ENCODE data around the gene DDHD1. TPM values are rescaled to one million over a fixed set of nuclear protein-coding genes. Genes with fewer than 3 reads are reported as not detected.

DDHD1 gene
- polyA plus RNA-seq, 4 donors, result 0.54 to 9.4 (median 1.6) TPM

- FAIRE-seq (no peak), DNase-seq (no peak)
- no peak overlapping the region for H3K27ac ChIP-seq (ENCODE audit: low read depth in 1 of 3, low read length in 2 of 3)
- 91 to 96% (median 94%) methylated on average over 2 of the region's 2 CpGs for WGBS, 3 donors
- H3K9me3 ChIP-seq (ENCODE audit: control insufficient read depth in 2 of 2, insufficient read depth in 1 of 2, low read depth in 1 of 2, low read length in 1 of 2), result no peaks in the 10 kb centered on the region
- peaks cover 0 to 3% (median 1%) of the 10 kb centered on the region in 3 donors for H3K36me3 ChIP-seq (ENCODE audit: control insufficient read depth in 3 of 3, insufficient read depth in 2 of 3, low read depth in 1 of 3, low read length in 3 of 3)
- no peaks in the 10 kb centered on the region for H3K4me1 ChIP-seq (ENCODE audit: control insufficient read depth in 3 of 3, insufficient read depth in 2 of 3, low read depth in 1 of 3, low read length in 2 of 3)
- no peaks in the 10 kb centered on the region for H3K27me3 ChIP-seq (ENCODE audit: control insufficient read depth in 3 of 3, insufficient read depth in 3 of 3, low read length in 3 of 3)
- H3K4me3 ChIP-seq (ENCODE audit: low read depth in 1 of 3, low read length in 3 of 3), result no peak overlapping the region
These were observed 112.1 kb downstream of the DDHD1 start for GRCh38 chr14:53041067-53041466.

GRCh38 chr14:53038629-53039028 lies 114.5 kb downstream of the DDHD1 start:
- WGBS, 3 donors, result 86 to 94% (median 92%) methylated on average over 3 of the region's 3 CpGs
- no peaks in the 10 kb centered on the region for H3K9me3 ChIP-seq (ENCODE audit: control insufficient read depth in 2 of 2, insufficient read depth in 1 of 2, low read depth in 1 of 2, low read length in 1 of 2)
- no peaks in the 10 kb centered on the region for H3K27me3 ChIP-seq (ENCODE audit: control insufficient read depth in 3 of 3, insufficient read depth in 3 of 3, low read length in 3 of 3)
- no peak for DNase-seq
- H3K4me3 ChIP-seq (ENCODE audit: low read depth in 1 of 3, low read length in 3 of 3), result no peak overlapping the region
- H3K27ac ChIP-seq (ENCODE audit: low read depth in 1 of 3, low read length in 2 of 3), result no peak overlapping the region
- peaks cover 0 to 3% (median 1%) of the 10 kb centered on the region in 3 donors for H3K36me3 ChIP-seq (ENCODE audit: control insufficient read depth in 3 of 3, insufficient read depth in 2 of 3, low read depth in 1 of 3, low read length in 3 of 3)
- FAIRE-seq, result no peak
- no peaks in the 10 kb centered on the region for H3K4me1 ChIP-seq (ENCODE audit: control insufficient read depth in 3 of 3, insufficient read depth in 2 of 3, low read depth in 1 of 3, low read length in 2 of 3)

GRCh38 chr14:53037016-53037415 lies 116.1 kb downstream of the DDHD1 start:
- Histone ChIP-seq H3K9me3 (ENCODE audit: control insufficient read depth in 2 of 2, insufficient read depth in 1 of 2, low read depth in 1 of 2, low read length in 1 of 2) (no peaks in the 10 kb centered on the region), H3K4me1 (ENCODE audit: control insufficient read depth in 3 of 3, insufficient read depth in 2 of 3, low read depth in 1 of 3, low read length in 2 of 3) (peaks cover 0 to 4% (median 0%) of the 10 kb centered on the region in 3 donors), H3K27ac (ENCODE audit: low read depth in 1 of 3, low read length in 2 of 3) (no peak overlapping the region), H3K27me3 (ENCODE audit: control insufficient read depth in 3 of 3, insufficient read depth in 3 of 3, low read length in 3 of 3) (no peaks in the 10 kb centered on the region), H3K36me3 (ENCODE audit: control insufficient read depth in 3 of 3, insufficient read depth in 2 of 3, low read depth in 1 of 3, low read length in 3 of 3) (peaks cover 0 to 3% (median 1%) of the 10 kb centered on the region in 3 donors), H3K4me3 (ENCODE audit: low read depth in 1 of 3, low read length in 3 of 3) (no peak overlapping the region)
- FAIRE-seq (no peak), DNase-seq (no peak)
- 82 to 89% (median 88%) methylated on average over 1 of the region's 1 CpG for WGBS, 3 donors

- no peak for FAIRE-seq
- DNase-seq, result no peak
- WGBS, 3 donors, result 79 to 93% (median 87%) methylated on average over 6 of the region's 6 CpGs
These were observed 117.5 kb downstream of the DDHD1 start for GRCh38 chr14:53035336-53036210.

GRCh38 chr14:53034688-53035230 lies 118.4 kb downstream of the DDHD1 start:
- no peak overlapping the region for H3K4me3 ChIP-seq (ENCODE audit: low read depth in 1 of 3, low read length in 3 of 3)
- no peaks in the 10 kb centered on the region for H3K9me3 ChIP-seq (ENCODE audit: control insufficient read depth in 2 of 2, insufficient read depth in 1 of 2, low read depth in 1 of 2, low read length in 1 of 2)
- DNase-seq (no peak), FAIRE-seq (no peak)
- H3K36me3 ChIP-seq (ENCODE audit: control insufficient read depth in 3 of 3, insufficient read depth in 2 of 3, low read depth in 1 of 3, low read length in 3 of 3), result no peaks in the 10 kb centered on the region
- H3K27ac ChIP-seq (ENCODE audit: low read depth in 1 of 3, low read length in 2 of 3), result no peak overlapping the region
- no peaks in the 10 kb centered on the region for H3K27me3 ChIP-seq (ENCODE audit: control insufficient read depth in 3 of 3, insufficient read depth in 3 of 3, low read length in 3 of 3)
- WGBS, 3 donors, result 96 to 100% (median 97%) methylated on average over 3 of the region's 3 CpGs
- peaks cover 0 to 4% (median 0%) of the 10 kb centered on the region in 3 donors for H3K4me1 ChIP-seq (ENCODE audit: control insufficient read depth in 3 of 3, insufficient read depth in 2 of 3, low read depth in 1 of 3, low read length in 2 of 3)

More at GRCh38 chr14:53035336-53036210, 117.5 kb downstream of the DDHD1 start:
- Histone ChIP-seq H3K27ac (ENCODE audit: low read depth in 1 of 3, low read length in 2 of 3) (no peak overlapping the region), H3K36me3 (ENCODE audit: control insufficient read depth in 3 of 3, insufficient read depth in 2 of 3, low read depth in 1 of 3, low read length in 3 of 3) (no peaks in the 10 kb centered on the region), H3K4me1 (ENCODE audit: control insufficient read depth in 3 of 3, insufficient read depth in 2 of 3, low read depth in 1 of 3, low read length in 2 of 3) (peaks cover 0 to 4% (median 0%) of the 10 kb centered on the region in 3 donors), H3K9me3 (ENCODE audit: control insufficient read depth in 2 of 2, insufficient read depth in 1 of 2, low read depth in 1 of 2, low read length in 1 of 2) (no peaks in the 10 kb centered on the region), H3K4me3 (ENCODE audit: low read depth in 1 of 3, low read length in 3 of 3) (no peak overlapping the region), H3K27me3 (ENCODE audit: control insufficient read depth in 3 of 3, insufficient read depth in 3 of 3, low read length in 3 of 3) (no peaks in the 10 kb centered on the region)

- Histone ChIP-seq H3K36me3 (ENCODE audit: control insufficient read depth in 3 of 3, insufficient read depth in 2 of 3, low read depth in 1 of 3, low read length in 3 of 3) (no peaks in the 10 kb centered on the region), H3K27me3 (ENCODE audit: control insufficient read depth in 3 of 3, insufficient read depth in 3 of 3, low read length in 3 of 3) (no peaks in the 10 kb centered on the region), H3K4me1 (ENCODE audit: control insufficient read depth in 3 of 3, insufficient read depth in 2 of 3, low read depth in 1 of 3, low read length in 2 of 3) (peaks cover 0 to 4% (median 0%) of the 10 kb centered on the region in 3 donors), H3K4me3 (ENCODE audit: low read depth in 1 of 3, low read length in 3 of 3) (no peak overlapping the region), H3K9me3 (ENCODE audit: control insufficient read depth in 2 of 2, insufficient read depth in 1 of 2, low read depth in 1 of 2, low read length in 1 of 2) (no peaks in the 10 kb centered on the region), H3K27ac (ENCODE audit: low read depth in 1 of 3, low read length in 2 of 3) (no peak overlapping the region)
- WGBS, 3 donors, result 86 to 92% (median 90%) methylated on average over 3 of the region's 3 CpGs
- FAIRE-seq (no peak), DNase-seq (no peak)
These were observed 119.1 kb downstream of the DDHD1 start for GRCh38 chr14:53034036-53034435.

- H3K27ac ChIP-seq (ENCODE audit: low read depth in 1 of 3, low read length in 2 of 3), result no peak overlapping the region
- peaks cover 0 to 4% (median 0%) of the 10 kb centered on the region in 3 donors for H3K4me1 ChIP-seq (ENCODE audit: control insufficient read depth in 3 of 3, insufficient read depth in 2 of 3, low read depth in 1 of 3, low read length in 2 of 3)
- FAIRE-seq (no peak), DNase-seq (no peak)
- H3K36me3 ChIP-seq (ENCODE audit: control insufficient read depth in 3 of 3, insufficient read depth in 2 of 3, low read depth in 1 of 3, low read length in 3 of 3), result no peaks in the 10 kb centered on the region
- H3K9me3 ChIP-seq (ENCODE audit: control insufficient read depth in 2 of 2, insufficient read depth in 1 of 2, low read depth in 1 of 2, low read length in 1 of 2), result no peaks in the 10 kb centered on the region
- H3K4me3 ChIP-seq (ENCODE audit: low read depth in 1 of 3, low read length in 3 of 3), result no peak overlapping the region
- 70 to 85% (median 80%) methylated on average over 1 of the region's 1 CpG for WGBS, 3 donors
- H3K27me3 ChIP-seq (ENCODE audit: control insufficient read depth in 3 of 3, insufficient read depth in 3 of 3, low read length in 3 of 3), result no peaks in the 10 kb centered on the region
These were observed 120.2 kb downstream of the DDHD1 start for GRCh38 chr14:53032838-53033390.

GRCh38 chr14:53032161-53032803 lies 120.8 kb downstream of the DDHD1 start:
- H3K27me3 ChIP-seq (ENCODE audit: control insufficient read depth in 3 of 3, insufficient read depth in 3 of 3, low read length in 3 of 3), result no peaks in the 10 kb centered on the region
- H3K4me3 ChIP-seq (ENCODE audit: low read depth in 1 of 3, low read length in 3 of 3), result no peak overlapping the region
- no peaks in the 10 kb centered on the region for H3K9me3 ChIP-seq (ENCODE audit: control insufficient read depth in 2 of 2, insufficient read depth in 1 of 2, low read depth in 1 of 2, low read length in 1 of 2)
- H3K4me1 ChIP-seq (ENCODE audit: control insufficient read depth in 3 of 3, insufficient read depth in 2 of 3, low read depth in 1 of 3, low read length in 2 of 3), result peaks cover 0 to 4% (median 0%) of the 10 kb centered on the region in 3 donors
- no peak for FAIRE-seq
- H3K36me3 ChIP-seq (ENCODE audit: control insufficient read depth in 3 of 3, insufficient read depth in 2 of 3, low read depth in 1 of 3, low read length in 3 of 3), result no peaks in the 10 kb centered on the region
- H3K27ac ChIP-seq (ENCODE audit: low read depth in 1 of 3, low read length in 2 of 3), result no peak overlapping the region
- 50 to 57% (median 51%) methylated on average over 2 of the region's 2 CpGs for WGBS, 3 donors
- no peak for DNase-seq
